Smooth muscle cell of trachea (primary cell): ENCODE measurements around the gene CD302. TPM values are rescaled to one million over a fixed set of nuclear protein-coding genes. Genes with fewer than 3 reads are reported as not detected.

ENCODE experiments used
- total RNA-seq: library from RNA; depleted of rRNA; stranded (reverse); fragments of >200 nt; gene quantifications from 2 replicates; pipeline ENCODE4 v1.2.1, GENCODE V29; 2014

The CD302 gene, protein sequence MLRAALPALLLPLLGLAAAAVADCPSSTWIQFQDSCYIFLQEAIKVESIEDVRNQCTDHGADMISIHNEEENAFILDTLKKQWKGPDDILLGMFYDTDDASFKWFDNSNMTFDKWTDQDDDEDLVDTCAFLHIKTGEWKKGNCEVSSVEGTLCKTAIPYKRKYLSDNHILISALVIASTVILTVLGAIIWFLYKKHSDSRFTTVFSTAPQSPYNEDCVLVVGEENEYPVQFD
- total RNA-seq, result 9.8 and 10.0 TPM in 2 replicates

GRCh38 chr2:159797543-159798375 is at the start of gene CD302:
CD302 (minus strand) TSS chr2:159798208; CDS start chr2:159798198, 10 bp downstream.

Other genes starting within 250 kb of the CD302 start
- 28.9 and 54.0 TPM in 2 replicates for gene BAZ2B, start 181.7 kb downstream of the CD302 start, total RNA-seq
- gene MARCHF7, start 85.7 kb downstream of the CD302 start, total RNA-seq, result 100 and 151 TPM in 2 replicates
- 0.44 and 0.83 TPM in 2 replicates for gene LY75, start 106.5 kb upstream of the CD302 start, total RNA-seq